Activated CD8-positive, alpha-beta T cell treated with anti-CD3 and anti-CD28 coated beads, Interleukin-2, amount 10 ng/mL, durations not matched to agents 7 days and 5 days (primary cell): ENCODE results near the gene RBM43. TPM values are rescaled to one million over a fixed set of nuclear protein-coding genes. Genes with fewer than 3 reads are reported as not detected.
A peak's percentile ranks its signal among the peaks of the same experiment; 100 is the strongest.
"Not testable (repeated sequence)": the region's sequence is repeated elsewhere in the genome, so short reads cannot be mapped to it uniquely, and the experiment has no call there.

Source experiments
- ATAC-seq: fragments of 150-1000 bp; cut with Tn5 transposase; one replicate; pipeline ENCODE4 v1.10.0; 2021; ENCODE audit warnings: moderate library complexity
- CTCF ChIA-PET: fragments of 350-600 bp; sonication (Branson Sonifier 250); formaldehyde crosslinking; loops from one replicate; lab custom pipeline; 2021; ENCODE audit warnings: antibody characterized with exemption; lab: Charles Lee
- POLR2A ChIA-PET: fragments of 350-600 bp; sonication (Branson Sonifier 250); formaldehyde crosslinking; loops from one replicate; lab custom pipeline; 2021; ENCODE audit warnings: antibody characterized with exemption; lab: Charles Lee
- DNase-seq: peaks from one replicate; pipeline ENCODE4 v3.0.0-alpha.2; 2020
- H3K27ac Mint-ChIP-seq: one replicate; pipeline ENCODE4 v1.8.0; 2021; ENCODE audit warnings: mild to moderate bottlenecking, mixed read lengths
- H3K27me3 Mint-ChIP-seq: one replicate; pipeline ENCODE4 v1.8.0; 2021; ENCODE audit warnings: low read depth, mixed read lengths
- H3K36me3 Mint-ChIP-seq: one replicate; pipeline ENCODE4 v1.8.0; 2021; ENCODE audit warnings: low read depth, mixed read lengths
- H3K4me1 Mint-ChIP-seq: one replicate; pipeline ENCODE4 v1.8.0; 2021; ENCODE audit warnings: low read depth, mixed read lengths
- H3K4me3 Mint-ChIP-seq: one replicate; pipeline ENCODE4 v1.8.0; 2021; ENCODE audit warnings: mild to moderate bottlenecking, mixed read lengths
- H3K9me3 Mint-ChIP-seq: one replicate; pipeline ENCODE4 v1.8.0; 2022; ENCODE audit warnings: mixed read lengths; ENCODE audit not compliant: insufficient read depth
- total RNA-seq, 2 experiments: library from RNA; stranded (reverse); gene quantifications; one replicate each; pipeline ENCODE4 v1.2.3, GENCODE V29; 2021

RBM43 gene
- total RNA-seq = 1 to 10 TPM; 4.4 to 4.9 TPM

- DNase-seq (peak; percentile 93), ATAC-seq (peak; percentile 96)
- peaks cover 9% of the 10 kb centered on the region for H3K36me3 Mint-ChIP-seq
- ChIA-PET CTCF (interaction anchor here (0.8 to 2.3 kb wide), 3 partner anchors 13 to 176 kb away, joined by 3 to 7 read pairs (median 5); no protein-coding TSS in a partner anchor), POLR2A (interaction anchor here (0.6 to 2.1 kb wide), 9 partner anchors 18 to 161 kb away, joined by 3 to 29 read pairs (median 3); partner anchors contain the start of gene NMI)
- peak within 1 kb of the TSS; percentile 94 for H3K27ac Mint-ChIP-seq
- peak within 1 kb of the TSS; percentile 83 for H3K4me3 Mint-ChIP-seq
- H3K4me1 Mint-ChIP-seq = peaks cover 28% of the 10 kb centered on the region
- no peaks in the 10 kb centered on the region for H3K27me3 Mint-ChIP-seq
- H3K9me3 Mint-ChIP-seq = no peaks in the 10 kb centered on the region
Observed at GRCh38 chr2:151261231-151261976, at the start of gene RBM43. RBM43 (minus strand) TSS chr2:151261863; CDS start chr2:151261727, 136 bp downstream.

- H3K4me1 Mint-ChIP-seq, DNase-seq, H3K36me3 Mint-ChIP-seq, ATAC-seq, H3K9me3 Mint-ChIP-seq, H3K27me3 Mint-ChIP-seq, POLR2A ChIA-PET, H3K4me3 Mint-ChIP-seq, H3K27ac Mint-ChIP-seq: not testable (repeated sequence)
- CTCF ChIA-PET = interaction anchor here (1.2 kb wide), 1 partner anchor 20 kb away, joined by 4 read pairs; the partner anchor contains the start of gene NMI
Observed at GRCh38 chr2:151310313-151310712, 48.6 kb upstream of the RBM43 start.

- ChIA-PET POLR2A (no interaction called here), CTCF (no interaction called here)
- H3K4me1 Mint-ChIP-seq = no peaks in the 10 kb centered on the region
- H3K9me3 Mint-ChIP-seq = no peaks in the 10 kb centered on the region
- H3K27ac Mint-ChIP-seq = no peak overlapping the region
- H3K27me3 Mint-ChIP-seq = peaks cover 13% of the 10 kb centered on the region
- no peak for DNase-seq
- ATAC-seq = no peak
- no peak overlapping the region for H3K4me3 Mint-ChIP-seq
- no peaks in the 10 kb centered on the region for H3K36me3 Mint-ChIP-seq
Observed at GRCh38 chr2:151306621-151307020, 45.0 kb upstream of the RBM43 start.

- H3K4me1 Mint-ChIP-seq = no peaks in the 10 kb centered on the region
- no peak for DNase-seq
- ChIA-PET CTCF (no interaction called here), POLR2A (no interaction called here)
- H3K9me3 Mint-ChIP-seq = no peaks in the 10 kb centered on the region
- no peak overlapping the region for H3K27ac Mint-ChIP-seq
- no peak for ATAC-seq
- H3K4me3 Mint-ChIP-seq = no peak overlapping the region
- H3K27me3 Mint-ChIP-seq = peaks cover 14% of the 10 kb centered on the region
- no peaks in the 10 kb centered on the region for H3K36me3 Mint-ChIP-seq
Observed at GRCh38 chr2:151305129-151305691, 43.5 kb upstream of the RBM43 start.

- no peak for DNase-seq
- CTCF ChIA-PET = no interaction called here
- Mint-ChIP-seq H3K4me3 (no peak overlapping the region), H3K9me3 (no peaks in the 10 kb centered on the region), H3K27ac (no peak overlapping the region), H3K4me1 (peaks cover 8% of the 10 kb centered on the region), H3K36me3 (no peaks in the 10 kb centered on the region), H3K27me3 (peaks cover 11% of the 10 kb centered on the region)
- ATAC-seq = no peak
- POLR2A ChIA-PET = no interaction called here
Observed at GRCh38 chr2:151302879-151303278, 41.2 kb upstream of the RBM43 start.

- Mint-ChIP-seq H3K27me3 (peaks cover 11% of the 10 kb centered on the region), H3K9me3 (no peaks in the 10 kb centered on the region), H3K4me3 (no peak overlapping the region), H3K4me1 (peaks cover 12% of the 10 kb centered on the region), H3K27ac (no peak overlapping the region), H3K36me3 (no peaks in the 10 kb centered on the region)
- ChIA-PET POLR2A (no interaction called here), CTCF (no interaction called here)
- DNase-seq (no peak), ATAC-seq (no peak)
Observed at GRCh38 chr2:151302404-151302803, 40.7 kb upstream of the RBM43 start.

- H3K27me3 Mint-ChIP-seq = peaks cover 11% of the 10 kb centered on the region
- DNase-seq (no peak), ATAC-seq (no peak)
- H3K9me3 Mint-ChIP-seq = no peaks in the 10 kb centered on the region
- H3K4me1 Mint-ChIP-seq = peaks cover 12% of the 10 kb centered on the region
- no peaks in the 10 kb centered on the region for H3K36me3 Mint-ChIP-seq
- ChIA-PET CTCF (no interaction called here), POLR2A (interaction anchor here (1.8 kb wide), 1 partner anchor 10 kb away, joined by 7 read pairs; the partner anchor contains the start of gene NMI)
- no peak overlapping the region for H3K27ac Mint-ChIP-seq
- no peak overlapping the region for H3K4me3 Mint-ChIP-seq
Observed at GRCh38 chr2:151299920-151300539, 38.4 kb upstream of the RBM43 start.

GRCh38 chr2:151297882-151298281 lies 36.2 kb upstream of the RBM43 start:
- Mint-ChIP-seq H3K27ac (no peak overlapping the region), H3K36me3 (no peaks in the 10 kb centered on the region), H3K9me3 (no peaks in the 10 kb centered on the region), H3K4me3 (no peak overlapping the region), H3K27me3 (peaks cover 8% of the 10 kb centered on the region), H3K4me1 (peaks cover 12% of the 10 kb centered on the region)
- CTCF ChIA-PET = interaction anchor here (1.8 kb wide), 1 partner anchor 8 kb away, joined by 5 read pairs; no protein-coding TSS in a partner anchor
- POLR2A ChIA-PET = no interaction called here
- DNase-seq (no peak), ATAC-seq (no peak)

- POLR2A ChIA-PET, ATAC-seq, H3K27ac Mint-ChIP-seq, H3K27me3 Mint-ChIP-seq, H3K36me3 Mint-ChIP-seq, H3K9me3 Mint-ChIP-seq, H3K4me3 Mint-ChIP-seq, CTCF ChIA-PET, DNase-seq: not testable (repeated sequence)
- peaks cover 17% of the 10 kb centered on the region for H3K4me1 Mint-ChIP-seq
Observed at GRCh38 chr2:151295926-151296325, 34.3 kb upstream of the RBM43 start.

- no peaks in the 10 kb centered on the region for H3K9me3 Mint-ChIP-seq
- POLR2A ChIA-PET = interaction anchor here (0.9 kb wide), 1 partner anchor 31 kb away, joined by 3 read pairs; the partner anchor contains the start of gene RBM43
- H3K27me3 Mint-ChIP-seq = no peaks in the 10 kb centered on the region
- no peak overlapping the region for H3K4me3 Mint-ChIP-seq
- ATAC-seq (no peak), DNase-seq (no peak)
- H3K27ac Mint-ChIP-seq = no peak overlapping the region
- peaks cover 12% of the 10 kb centered on the region for H3K36me3 Mint-ChIP-seq
- CTCF ChIA-PET = interaction anchor here (1.1 kb wide), 1 partner anchor 117 kb away, joined by 3 read pairs; the partner anchor contains the start of gene RIF1
- H3K4me1 Mint-ChIP-seq = peaks cover 23% of the 10 kb centered on the region
Observed at GRCh38 chr2:151292546-151292945, 30.9 kb upstream of the RBM43 start.

GRCh38 chr2:151292141-151292540 lies 30.5 kb upstream of the RBM43 start:
- ATAC-seq (no peak), DNase-seq (no peak)
- peaks cover 16% of the 10 kb centered on the region for H3K36me3 Mint-ChIP-seq
- H3K27ac Mint-ChIP-seq = no peak overlapping the region
- CTCF ChIA-PET = interaction anchor here (1.1 kb wide), 1 partner anchor 117 kb away, joined by 3 read pairs; the partner anchor contains the start of gene RIF1
- H3K9me3 Mint-ChIP-seq = no peaks in the 10 kb centered on the region
- H3K27me3 Mint-ChIP-seq = no peaks in the 10 kb centered on the region
- H3K4me3 Mint-ChIP-seq = no peak overlapping the region
- H3K4me1 Mint-ChIP-seq = peaks cover 26% of the 10 kb centered on the region
- POLR2A ChIA-PET = interaction anchor here (0.9 kb wide), 1 partner anchor 31 kb away, joined by 3 read pairs; the partner anchor contains the start of gene RBM43
